ENCODE data around the gene UBE2L3.

UBE2L3 gene

GRCh38 chr22:21646608-21647590 is 79.4 kb downstream of the UBE2L3 start:
- peak; percentile 83 for DNase-seq

- no peak for DNase-seq
Measured at GRCh38 chr22:21650280-21650679, 82.8 kb downstream of the UBE2L3 start.

GRCh38 chr22:21650823-21651520 is 83.5 kb downstream of the UBE2L3 start:
- DNase-seq, result no peak

- no peak for DNase-seq
Measured at GRCh38 chr22:21651521-21652009, 84.1 kb downstream of the UBE2L3 start.

- DNase-seq, result peak; percentile 79
Measured at GRCh38 chr22:21652010-21652546, 84.6 kb downstream of the UBE2L3 start.

- no peak for DNase-seq
Measured at GRCh38 chr22:21652547-21653545, 85.3 kb downstream of the UBE2L3 start.

- no peak for DNase-seq
Measured at GRCh38 chr22:21657020-21657359, 89.5 kb downstream of the UBE2L3 start.

- peak; percentile 70 for DNase-seq
Measured at GRCh38 chr22:21657360-21658032, 90.0 kb downstream of the UBE2L3 start.

- no peak for DNase-seq
Measured at GRCh38 chr22:21659864-21660525, 92.5 kb downstream of the UBE2L3 start.

- DNase-seq, result no peak
Measured at GRCh38 chr22:21660904-21661303, 93.4 kb downstream of the UBE2L3 start.

GRCh38 chr22:21661991-21662390 is 94.5 kb downstream of the UBE2L3 start:
- DNase-seq, result no peak

- DNase-seq, result no peak
Measured at GRCh38 chr22:21663738-21664137, 96.2 kb downstream of the UBE2L3 start.

GRCh38 chr22:21665047-21665851 is 97.7 kb downstream of the UBE2L3 start:
- no peak for DNase-seq

- DNase-seq, result no peak
Measured at GRCh38 chr22:21666786-21667185, 99.3 kb downstream of the UBE2L3 start.

GRCh38 chr22:21669026-21669425 is 101.5 kb downstream of the UBE2L3 start:
- no peak for DNase-seq

- no peak for DNase-seq
Measured at GRCh38 chr22:21672107-21672629, 104.7 kb downstream of the UBE2L3 start.

All from CD4-positive, alpha-beta T cell treated with Interleukin-4 for 4 hours (primary cell).